AG04449 (cell line): ENCODE results near the gene CCDC127.

ENCODE experiments used
- CTCF ChIA-PET: fragments of 350-600 bp; formaldehyde crosslinking; extraction: SDS; loops from one replicate; lab custom pipeline; 2021; ENCODE audit warnings: antibody characterized with exemption; lab: Yijun Ruan, JAX
- POLR2A ChIA-PET: fragments of 400-600, 350-600 bp; formaldehyde crosslinking; extraction: SDS; loops from one replicate; lab custom pipeline; 2020; ENCODE audit warnings: antibody characterized with exemption, inconsistent platforms; lab: Yijun Ruan, JAX
- DNase-seq: peaks from one replicate; pipeline ENCODE4 v3.0.0-alpha.2; 2010; ENCODE audit warnings: low read depth, low spot score
- H3K4me3 ChIP-seq: 2 replicates; pipeline ENCODE4 v1.5.1; 2011; ENCODE audit warnings: low read depth, mild to moderate bottlenecking, control low read depth, low read length
- CTCF ChIP-seq: IDR thresholded peaks from one replicate; pipeline ENCODE4 v1.5.1; 2011; ENCODE audit warnings: mild to moderate bottlenecking, moderate library complexity, low read length, control low read depth, inconsistent platforms; ENCODE audit not compliant: insufficient read depth; ENCODE audit errors: missing control alignments

Gene CCDC127

GRCh38 chr5:204462-204861 lies 13.5 kb downstream of the CCDC127 start:
- CTCF ChIA-PET: interaction anchor here (1.9 kb wide), 1 partner anchor 16 kb away, joined by 11 read pairs; no protein-coding TSS in a partner anchor
- TF ChIP-seq CTCF: no peak
- no peak overlapping the region for H3K4me3 ChIP-seq
- no peak for DNase-seq
- POLR2A ChIA-PET: no interaction called here

DNA sequence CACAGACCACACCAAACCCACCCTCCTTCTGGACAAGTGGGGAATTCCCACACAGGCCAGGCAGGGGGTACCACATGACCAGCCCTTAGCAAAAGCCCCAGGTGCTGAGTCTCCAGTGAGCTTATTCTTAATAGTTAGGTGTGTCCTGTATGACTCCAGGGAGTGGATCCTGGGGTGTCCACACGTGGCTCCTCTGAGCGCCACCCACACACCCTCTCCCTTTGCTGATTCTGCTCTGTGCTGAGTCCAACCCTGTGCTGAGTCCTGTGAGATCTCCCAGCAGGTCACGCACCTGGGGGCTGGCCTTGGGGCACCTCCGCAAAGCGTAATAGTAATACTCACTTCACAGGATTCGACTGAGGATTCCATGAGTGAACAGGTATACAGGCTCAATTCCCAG lies 14.0 kb downstream of the CCDC127 start:
- POLR2A ChIA-PET: no interaction called here
- CTCF ChIA-PET: interaction anchor here (0.6 to 1.9 kb wide), 2 partner anchors 10 to 16 kb away, joined by 3 to 11 read pairs; no protein-coding TSS in a partner anchor
- TF ChIP-seq CTCF: no peak
- no peak for DNase-seq
- H3K4me3 ChIP-seq: no peak overlapping the region

DNA sequence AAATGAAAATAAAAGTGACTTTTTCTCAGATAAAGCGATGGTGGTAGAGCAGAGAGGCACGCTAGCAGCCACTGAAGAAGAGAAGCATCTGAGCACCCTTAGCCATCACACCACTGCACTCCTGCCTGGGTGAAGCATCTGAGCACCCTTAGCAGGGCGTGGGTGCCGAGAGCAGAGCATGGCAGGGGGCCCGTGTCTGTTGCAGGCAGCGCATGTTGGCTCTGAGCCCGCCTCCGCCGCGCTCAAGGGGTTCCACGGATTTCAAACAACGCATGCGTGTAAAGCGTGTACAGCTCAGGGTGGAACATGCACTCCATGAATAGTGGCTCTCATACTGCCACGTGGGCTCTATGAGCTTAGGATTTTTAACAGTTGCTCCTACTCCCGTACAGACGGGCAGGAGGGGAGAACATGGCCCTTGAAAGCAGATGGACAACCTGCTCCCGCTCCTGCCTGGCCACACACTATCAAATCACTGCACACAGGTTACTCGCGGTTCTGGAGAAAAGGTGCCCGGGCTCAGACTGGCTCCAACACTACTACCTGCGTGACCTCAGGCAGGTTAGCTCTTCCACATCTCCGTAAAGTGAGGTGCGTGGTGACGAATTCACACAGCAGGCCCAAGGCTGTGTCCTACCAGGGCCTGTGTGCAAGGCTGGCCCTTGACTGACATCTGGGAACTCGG lies 14.6 kb downstream of the CCDC127 start:
- CTCF ChIA-PET: interaction anchor here (0.6 to 1.9 kb wide), 2 partner anchors 9 to 15 kb away, joined by 3 to 11 read pairs; no protein-coding TSS in a partner anchor
- POLR2A ChIA-PET: no interaction called here

DNA sequence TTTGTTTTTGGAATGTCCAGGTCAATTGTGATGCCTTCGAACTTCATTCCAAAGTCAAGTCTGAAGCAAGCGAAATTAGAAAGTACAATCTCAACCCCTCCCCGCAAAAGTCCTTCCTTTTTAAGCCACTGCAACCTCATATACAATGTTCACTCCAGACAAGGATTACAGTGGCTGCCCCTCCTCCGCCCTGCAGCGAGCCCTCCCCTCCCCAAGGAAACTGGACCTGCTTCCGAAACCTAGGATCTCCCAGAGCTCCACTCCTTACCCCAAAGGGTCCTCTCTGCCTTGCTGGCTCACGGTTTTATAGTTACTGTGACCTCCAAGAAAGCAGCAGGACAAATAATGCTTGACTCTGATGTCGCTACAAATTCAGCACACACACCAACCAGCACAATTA lies 16.3 kb downstream of the CCDC127 start:
- no peak for DNase-seq
- H3K4me3 ChIP-seq: no peak overlapping the region
- ChIA-PET CTCF (interaction anchor here (1.6 kb wide), 2 partner anchors 10 to 13 kb away, joined by 3 to 7 read pairs; partner anchors contain the start of gene LRRC14B), POLR2A (no interaction called here)
- TF ChIP-seq CTCF: no peak

More for the DNA sequence above, 14.6 kb downstream of the CCDC127 start:
- TF ChIP-seq CTCF: no peak
- no peak overlapping the region for H3K4me3 ChIP-seq
- DNase-seq: no peak

- DNase-seq: no peak
- ChIA-PET CTCF (no interaction called here), POLR2A (no interaction called here)
- no peak overlapping the region for H3K4me3 ChIP-seq
- TF ChIP-seq CTCF: no peak
Measured at GRCh38 chr5:200985-201384, 17.0 kb downstream of the CCDC127 start.

DNA sequence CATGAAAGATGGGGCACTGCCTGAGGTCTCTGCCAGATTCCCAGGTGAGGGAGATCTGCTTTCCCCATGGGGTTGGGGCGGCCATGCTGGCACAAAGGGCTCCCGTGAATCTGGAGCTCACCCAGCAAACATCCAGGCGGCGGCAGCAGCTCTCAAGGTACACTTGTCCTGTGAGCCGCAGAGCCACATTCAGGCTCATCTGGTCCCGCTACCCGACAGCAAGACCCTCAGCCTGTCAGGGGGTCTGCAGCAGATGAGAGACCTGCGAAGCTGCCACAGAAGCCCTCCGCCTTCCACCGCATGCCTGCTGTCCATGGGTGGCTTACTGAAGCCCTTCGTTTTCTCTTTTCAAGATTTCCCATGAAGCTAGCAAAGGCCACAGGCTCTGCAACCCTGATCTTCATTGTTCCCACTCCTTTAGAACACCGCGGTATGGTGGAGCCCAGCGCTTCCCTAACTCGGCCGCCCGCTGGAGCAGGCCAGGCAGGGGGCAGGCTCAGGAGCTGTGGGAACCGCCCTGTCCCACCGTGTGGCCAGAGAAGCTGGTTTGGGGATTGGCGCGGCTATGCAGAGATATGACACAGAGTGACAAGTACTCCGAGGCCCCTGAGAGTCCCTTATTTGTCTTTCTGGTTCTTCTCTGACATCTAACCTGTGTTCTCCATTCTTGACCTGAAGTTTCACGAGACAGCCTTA lies 17.9 kb downstream of the CCDC127 start:
- ChIA-PET CTCF (interaction anchor here (0.8 to 1.6 kb wide), 2 partner anchors 9 to 12 kb away, joined by 3 to 6 read pairs; partner anchors contain the start of gene LRRC14B), POLR2A (no interaction called here)
- no peak overlapping the region for H3K4me3 ChIP-seq
- DNase-seq: no peak
- no peak for TF ChIP-seq CTCF
